Astrocyte (in vitro differentiated cells and primary cell): ENCODE measurements around the gene MDFI.

Experiments
- CTCF ChIP-seq: IDR thresholded peaks from 2 replicates; pipeline ENCODE4 v1.5.1; 2011; ENCODE audit warnings: low read depth, mild to moderate bottlenecking, inconsistent platforms, low read length, moderate library complexity; ENCODE audit not compliant: insufficient read depth
- EZH2 ChIP-seq: IDR thresholded peaks from 2 replicates; pipeline ENCODE4 v1.6.1; 2012; ENCODE audit warnings: mild to moderate bottlenecking, low read length, inconsistent platforms; ENCODE audit not compliant: insufficient read depth

DNA sequence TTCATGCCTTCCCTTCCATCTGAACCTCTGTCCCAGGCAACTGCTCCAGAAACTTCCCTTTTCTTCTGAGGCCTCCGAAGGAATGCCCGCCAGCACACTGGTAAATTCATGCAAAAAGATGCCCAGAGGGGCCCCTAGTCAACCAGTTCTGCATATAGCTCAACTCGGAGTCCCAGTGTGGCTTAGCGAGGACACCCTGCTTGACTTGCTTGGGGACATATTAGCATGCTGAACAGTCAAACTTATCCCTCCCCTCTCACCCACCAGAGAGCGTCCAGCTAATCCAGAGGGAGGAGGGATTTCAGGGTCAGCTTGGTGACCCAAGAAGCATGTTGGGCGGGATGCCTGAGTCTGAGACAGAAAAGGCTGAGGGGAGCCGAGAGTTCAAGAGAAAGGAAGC is 23.0 kb upstream of the MDFI start:
- TF ChIP-seq CTCF: no peak
- TF ChIP-seq EZH2: no peak
